ENCODE results near the gene PKD2.
"Not testable (repeated sequence)": the region's sequence is repeated elsewhere in the genome, so short reads cannot be mapped to it uniquely, and the experiment has no call there.

PKD2 gene

GRCh38 chr4:88070031-88070430 lies 62.6 kb downstream of the PKD2 start:
- DNase-seq (ENCODE audit: low read depth) = no peak

GRCh38 chr4:88075336-88075735 lies 67.9 kb downstream of the PKD2 start:
- DNase-seq (ENCODE audit: low read depth) = no peak

GRCh38 chr4:88077911-88078524 lies 70.6 kb downstream of the PKD2 start:
- DNase-seq (ENCODE audit: low read depth) = no peak

- DNase-seq (ENCODE audit: low read depth) = no peak
Observed at GRCh38 chr4:88078579-88078978, 71.1 kb downstream of the PKD2 start.

- DNase-seq (ENCODE audit: low read depth) = no peak
Observed at GRCh38 chr4:88080626-88081025, 73.2 kb downstream of the PKD2 start.

GRCh38 chr4:88087004-88087403 lies 79.6 kb downstream of the PKD2 start:
- DNase-seq (ENCODE audit: low read depth) = no peak

GRCh38 chr4:88090898-88091297 lies 83.5 kb downstream of the PKD2 start:
- DNase-seq (ENCODE audit: low read depth) = no peak

- no peak for DNase-seq (ENCODE audit: low read depth)
Observed at GRCh38 chr4:88091378-88091777, 83.9 kb downstream of the PKD2 start.

- DNase-seq (ENCODE audit: low read depth) = no peak
Observed at GRCh38 chr4:88093874-88094273, 86.4 kb downstream of the PKD2 start.

- no peak for DNase-seq (ENCODE audit: low read depth)
Observed at GRCh38 chr4:88097301-88097700, 89.9 kb downstream of the PKD2 start.

- no peak for DNase-seq (ENCODE audit: low read depth)
Observed at GRCh38 chr4:88097781-88098180, 90.3 kb downstream of the PKD2 start.

- DNase-seq (ENCODE audit: low read depth) = no peak
Observed at GRCh38 chr4:88098993-88099752, 91.7 kb downstream of the PKD2 start.

- DNase-seq (ENCODE audit: low read depth) = no peak
Observed at GRCh38 chr4:88101165-88101564, 93.7 kb downstream of the PKD2 start.

- peak; percentile 8 for DNase-seq (ENCODE audit: low read depth)
Observed at GRCh38 chr4:88102026-88102425, 94.6 kb downstream of the PKD2 start.

- no peak for DNase-seq (ENCODE audit: low read depth)
Observed at GRCh38 chr4:88104902-88105610, 97.6 kb downstream of the PKD2 start.

GRCh38 chr4:88106205-88106604 lies 98.8 kb downstream of the PKD2 start:
- no peak for DNase-seq (ENCODE audit: low read depth)

GRCh38 chr4:88107406-88108107 lies 100.1 kb downstream of the PKD2 start:
- DNase-seq (ENCODE audit: low read depth) = no peak

- not testable (repeated sequence) for DNase-seq (ENCODE audit: low read depth)
Observed at GRCh38 chr4:88108108-88108465, 100.7 kb downstream of the PKD2 start.

GRCh38 chr4:88108747-88109122 lies 101.3 kb downstream of the PKD2 start:
- DNase-seq (ENCODE audit: low read depth) = no peak

- DNase-seq (ENCODE audit: low read depth) = no peak
Observed at GRCh38 chr4:88109123-88109881, 101.9 kb downstream of the PKD2 start.

GRCh38 chr4:88110826-88111225 lies 103.4 kb downstream of the PKD2 start:
- no peak for DNase-seq (ENCODE audit: low read depth)

- no peak for DNase-seq (ENCODE audit: low read depth)
Observed at GRCh38 chr4:88112856-88113255, 105.4 kb downstream of the PKD2 start.

Measured in CMK (cell line).